H1 (cell line): Measurements from ENCODE around the gene NANOS3.

Source experiments
- CTCF ChIP-seq, 3 experiments: IDR thresholded peaks; 1 replicate in 2 of 3; 2 replicates in 1 of 3; pipeline versions ENCODE4 v1.5.1 to v1.6.1; 2011; ENCODE audit warnings: low read length in 3 of 3, mild to moderate bottlenecking in 3 of 3, inconsistent platforms in 2 of 3, low read depth in 1 of 3, moderate library complexity in 1 of 3; ENCODE audit not compliant: insufficient read depth in 1 of 3; ENCODE audit errors: control extremely low read depth in 1 of 3
- NRF1 ChIP-seq: IDR thresholded peaks from 2 replicates; pipeline ENCODE4 v1.6.1; 2011; ENCODE audit warnings: mild to moderate bottlenecking, low read depth, low read length, improper control_type of control experiment
- POLR2AphosphoS5 ChIP-seq: IDR thresholded peaks from 2 replicates; pipeline ENCODE4 v1.6.1; 2011; ENCODE audit warnings: low read depth, low read length
- TAF7 ChIP-seq: optimal IDR thresholded peaks from 2 replicates; pipeline ENCODE3; 2011; ENCODE audit warnings: low read depth, mild to moderate bottlenecking, inconsistent platforms, low read length, moderate library complexity, borderline replicate concordance
- TCF12 ChIP-seq: IDR thresholded peaks from 2 replicates; pipeline ENCODE4 v1.6.1; 2011; ENCODE audit warnings: low read depth, mild to moderate bottlenecking, low read length

- TF ChIP-seq NRF1 (no peak), TAF7 (no peak), CTCF (IDR thresholded peaks at IDR 0.05; ENCODE audit: control extremely low read depth in 1 of 3, insufficient read depth in 1 of 3, low read depth in 1 of 3, low read length in 3 of 3) (no peak), TCF12 (no peak), POLR2AphosphoS5 (no peak)
These were observed 38.4 kb upstream of the NANOS3 start for GRCh38 chr19:13838435-13839129.
